ENCODE data around the gene AMBRA1. TPM values are rescaled to one million over a fixed set of nuclear protein-coding genes. Genes with fewer than 3 reads are reported as not detected.

The AMBRA1 gene
- total and polyA plus RNA-seq, 2 of the 8 experiments (the other 6 are each of a cell fraction or from before 2014, with no cell fraction given) = 14.2 to 37.4 TPM

DNA sequence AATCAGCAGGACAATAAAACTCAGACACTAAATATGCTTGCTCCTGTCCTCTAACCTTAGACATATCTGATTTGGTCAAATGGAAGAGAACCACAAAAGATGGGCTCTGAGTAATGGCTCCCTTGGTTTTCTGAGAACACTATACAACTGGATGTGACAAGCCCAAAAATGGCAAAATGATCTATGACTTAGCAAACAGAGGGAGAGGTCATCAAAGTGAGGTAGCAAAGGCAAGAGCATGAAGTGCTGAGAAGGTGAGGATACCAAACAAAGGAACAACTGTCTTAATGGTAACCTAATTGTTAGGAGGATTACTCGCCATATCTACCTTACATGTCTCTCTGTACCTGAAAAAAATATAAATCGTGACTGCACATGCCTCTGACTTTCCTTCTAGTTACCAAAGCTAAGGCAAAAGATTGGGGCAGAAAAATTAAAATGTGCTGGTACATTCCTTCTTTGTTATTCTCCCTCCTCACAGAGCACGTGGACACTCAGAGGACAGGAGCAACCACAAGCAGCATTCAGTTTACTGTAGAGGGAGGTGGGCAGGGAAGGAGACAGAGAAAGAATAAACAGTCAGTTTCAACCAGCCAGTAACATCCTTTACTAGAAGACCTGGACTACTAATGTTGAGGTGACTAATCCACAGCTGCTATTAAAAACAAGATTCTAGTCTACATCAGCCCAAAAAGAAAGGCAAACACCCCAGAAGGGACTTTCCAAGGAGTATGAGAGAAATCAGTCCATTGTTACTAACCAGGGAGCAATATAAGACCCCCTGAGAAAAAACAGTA is 88.8 kb downstream of the AMBRA1 start (continued):
- TF ChIP-seq CHD1 (IDR thresholded peaks at IDR 0.05; ENCODE audit: low read depth, low read length) = no peak
- no peak for TF ChIP-seq RXRA (IDR thresholded peaks at IDR 0.05; ENCODE audit: insufficient read depth, low read depth, low read length)
- TF ChIP-seq PHF8 (conservative IDR thresholded peaks at IDR 0.05; ENCODE audit: low read depth, low read length) = no peak
- TF ChIP-seq RAD21 (IDR thresholded peaks at IDR 0.05 in 1 of 2, conservative IDR thresholded peaks at IDR 0.05 in 1 of 2; ENCODE audit: low read depth in 2 of 2, low read length in 2 of 2) = no peak

Data from H1 (cell line).